ENCODE data around the gene CTRB1.

The CTRB1 gene

DNA sequence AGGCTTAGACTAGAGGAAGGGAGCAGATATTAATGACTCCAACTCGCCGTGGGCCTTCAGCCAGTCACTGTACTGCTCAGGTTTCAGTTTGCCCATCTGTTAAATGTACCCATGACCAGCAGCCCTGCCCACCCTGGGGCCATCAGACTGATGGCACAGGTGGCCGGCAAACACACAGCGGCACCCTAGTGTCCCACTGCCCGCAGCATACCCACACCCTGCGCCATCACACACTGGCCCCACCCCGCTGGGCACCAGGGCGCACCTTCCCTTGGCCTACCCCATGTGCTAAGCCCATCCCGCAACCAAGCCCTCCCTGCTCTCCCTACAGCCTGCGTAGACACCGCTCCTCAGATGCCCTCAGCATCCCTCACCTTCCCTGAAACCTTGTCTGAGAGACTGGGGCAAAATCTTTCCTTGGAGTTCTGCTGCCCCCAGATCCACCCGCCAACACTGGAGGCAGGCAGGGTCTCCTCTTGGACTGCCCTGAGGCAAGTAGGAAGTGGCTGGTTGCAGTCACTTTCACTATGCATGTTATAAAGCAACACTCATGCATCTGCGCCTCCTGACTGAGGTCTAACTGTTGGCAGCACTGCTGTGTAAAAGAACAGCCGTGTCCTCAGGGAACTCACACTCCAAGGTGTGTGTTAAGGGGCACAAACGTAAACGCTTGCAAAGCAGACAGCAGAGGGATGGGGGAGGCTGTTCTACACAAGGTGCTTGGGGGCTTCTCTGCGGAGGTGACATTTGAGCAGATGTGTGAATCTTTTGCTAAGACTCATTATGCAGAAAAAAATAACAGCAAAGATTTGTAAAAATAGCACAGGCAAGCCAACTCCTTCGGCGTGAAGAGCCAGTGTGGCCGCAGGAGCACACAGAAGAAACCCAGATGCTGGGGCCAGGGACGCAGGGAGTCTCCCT, 39.4 kb downstream of the CTRB1 start:
- H3K4me3 ChIP-seq (ENCODE audit: low read depth, low read length): no peak overlapping the region
- TF ChIP-seq CTCF (IDR thresholded peaks at IDR 0.05; ENCODE audit: borderline replicate concordance, insufficient read depth, low read depth, low read length): no peak

GRCh38 chr16:75258807-75259141, 40.0 kb downstream of the CTRB1 start:
- no peak overlapping the region for H3K4me3 ChIP-seq (ENCODE audit: low read depth, low read length)
- no peak for TF ChIP-seq CTCF (IDR thresholded peaks at IDR 0.05; ENCODE audit: borderline replicate concordance, insufficient read depth, low read depth, low read length)

GRCh38 chr16:75260851-75261589, 42.2 kb downstream of the CTRB1 start:
- no peak for TF ChIP-seq CTCF (IDR thresholded peaks at IDR 0.05; ENCODE audit: borderline replicate concordance, insufficient read depth, low read depth, low read length)
- H3K4me3 ChIP-seq (ENCODE audit: low read depth, low read length): no peak overlapping the region

DNA sequence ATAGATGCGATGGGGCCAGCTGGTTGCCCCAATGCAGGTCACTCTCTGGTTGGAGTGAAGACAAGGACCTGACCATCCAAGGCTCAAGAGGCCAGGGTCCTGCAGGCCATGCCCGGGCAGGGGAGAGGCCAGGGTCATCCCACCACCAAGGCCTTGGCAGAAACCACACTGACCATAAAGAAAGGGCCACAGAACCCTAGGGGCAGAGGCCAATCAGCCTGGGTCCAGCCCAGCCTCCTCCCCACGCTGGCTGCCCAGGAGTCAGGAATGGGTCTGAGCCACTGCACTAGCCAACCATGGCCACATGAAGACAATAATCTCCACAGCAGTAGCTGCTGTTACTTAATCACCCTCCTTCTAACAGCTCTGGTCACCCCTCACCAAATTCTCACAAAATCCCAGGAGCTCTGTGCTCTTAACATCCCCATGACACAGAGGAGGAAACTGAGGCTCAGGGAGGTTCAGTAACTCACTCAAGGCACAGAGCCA, 42.8 kb downstream of the CTRB1 start:
- TF ChIP-seq CTCF (IDR thresholded peaks at IDR 0.05; ENCODE audit: borderline replicate concordance, insufficient read depth, low read depth, low read length): no peak
- no peak overlapping the region for H3K4me3 ChIP-seq (ENCODE audit: low read depth, low read length)

- H3K4me3 ChIP-seq (ENCODE audit: low read depth, low read length): no peak overlapping the region
- TF ChIP-seq CTCF (IDR thresholded peaks at IDR 0.05; ENCODE audit: borderline replicate concordance, insufficient read depth, low read depth, low read length): no peak
These were observed 43.5 kb downstream of the CTRB1 start for GRCh38 chr16:75262104-75262799.

DNA sequence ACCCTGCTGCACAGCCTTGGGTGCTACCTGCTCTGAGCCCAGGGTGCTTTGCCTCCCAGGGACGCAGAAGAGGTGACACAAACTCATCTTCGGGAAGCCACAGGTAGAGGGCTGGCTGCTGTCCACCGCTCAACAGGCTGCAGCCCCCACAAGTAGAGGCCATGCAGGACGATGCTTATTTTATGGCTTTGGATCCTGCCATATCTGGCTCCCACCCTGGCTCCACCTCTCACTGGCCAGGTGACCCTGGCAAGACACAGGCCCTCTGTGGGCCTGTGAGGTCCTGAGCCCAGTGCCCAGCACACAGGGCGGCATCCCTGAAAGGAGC, 44.0 kb downstream of the CTRB1 start:
- TF ChIP-seq CTCF (IDR thresholded peaks at IDR 0.05; ENCODE audit: borderline replicate concordance, insufficient read depth, low read depth, low read length): no peak
- H3K4me3 ChIP-seq (ENCODE audit: low read depth, low read length): no peak overlapping the region

All from GM12875 (cell line).